ENCODE data around the gene HSF4.
"Not testable (repeated sequence)": the region's sequence is repeated elsewhere in the genome, so short reads cannot be mapped to it uniquely, and the experiment has no call there.

Gene HSF4, protein sequence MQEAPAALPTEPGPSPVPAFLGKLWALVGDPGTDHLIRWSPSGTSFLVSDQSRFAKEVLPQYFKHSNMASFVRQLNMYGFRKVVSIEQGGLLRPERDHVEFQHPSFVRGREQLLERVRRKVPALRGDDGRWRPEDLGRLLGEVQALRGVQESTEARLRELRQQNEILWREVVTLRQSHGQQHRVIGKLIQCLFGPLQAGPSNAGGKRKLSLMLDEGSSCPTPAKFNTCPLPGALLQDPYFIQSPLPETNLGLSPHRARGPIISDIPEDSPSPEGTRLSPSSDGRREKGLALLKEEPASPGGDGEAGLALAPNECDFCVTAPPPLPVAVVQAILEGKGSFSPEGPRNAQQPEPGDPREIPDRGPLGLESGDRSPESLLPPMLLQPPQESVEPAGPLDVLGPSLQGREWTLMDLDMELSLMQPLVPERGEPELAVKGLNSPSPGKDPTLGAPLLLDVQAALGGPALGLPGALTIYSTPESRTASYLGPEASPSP

DNA sequence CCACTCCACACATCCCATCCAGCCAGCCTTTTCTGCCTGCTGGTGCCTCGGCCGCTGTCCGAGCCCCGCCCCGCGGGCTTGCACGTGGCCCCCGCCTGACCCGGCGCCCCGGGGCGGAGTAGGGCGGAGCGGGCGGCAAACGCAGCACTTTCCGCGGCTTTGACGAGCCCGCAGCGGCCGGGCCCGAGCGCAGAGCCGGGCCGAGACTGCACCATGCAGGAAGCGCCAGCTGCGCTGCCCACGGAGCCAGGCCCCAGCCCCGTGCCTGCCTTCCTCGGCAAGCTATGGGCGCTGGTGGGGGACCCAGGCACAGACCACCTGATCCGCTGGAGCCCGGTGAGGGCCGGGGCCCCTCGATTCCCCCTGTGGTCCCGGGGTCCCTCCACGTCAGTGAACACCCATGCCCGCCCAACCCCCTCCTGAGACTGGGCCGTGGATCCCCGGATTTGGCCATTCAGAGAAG is at the start of gene HSF4:
Gene HSF4, plus strand, starts transcription at position 147 of the 463 bp plus-strand sequence. Its CDS starts 67 bp downstream, at position 214.
- DNase-seq (ENCODE audit: low spot score in 2 of 2): no peak
- Mint-ChIP-seq H3K4me1 (peaks cover 9% of the 10 kb centered on the region), H3K4me3 (peak within 1 kb of the TSS; percentile 57), H3K27ac (ENCODE audit: low read depth) (no peak within 1 kb of the TSS), H3K9me3 (no peaks in the 10 kb centered on the region), H3K27me3 (peaks cover 55% of the 10 kb centered on the region), H3K36me3 (ENCODE audit: insufficient read depth) (peaks cover 16% of the 10 kb centered on the region)
- no peak for ATAC-seq (replicated peaks; ENCODE audit: extremely low read depth, poor library complexity, severe bottlenecking)

DNA sequence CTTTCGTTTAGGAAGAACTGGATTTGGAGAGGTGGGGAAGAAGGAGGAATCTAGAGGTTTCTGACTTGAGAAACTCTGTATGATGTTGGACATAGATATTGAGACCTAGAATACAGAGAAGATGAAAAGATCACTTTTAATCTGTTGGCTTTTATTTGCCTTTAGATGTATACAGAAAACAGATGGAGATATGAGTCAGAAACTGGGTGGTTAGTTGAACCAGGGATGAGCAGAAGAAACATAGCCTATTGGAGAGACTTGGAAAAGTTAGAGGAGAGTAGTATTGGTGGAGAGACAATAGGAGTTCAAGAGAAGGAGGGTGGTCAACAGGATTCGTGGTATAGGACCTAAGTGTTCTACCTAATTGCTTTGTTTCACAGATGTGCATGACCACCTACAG is 49.8 kb upstream of the HSF4 start:
- no peak for ATAC-seq (replicated peaks; ENCODE audit: extremely low read depth, poor library complexity, severe bottlenecking)
- no peak for DNase-seq (ENCODE audit: low spot score in 2 of 2)
- H3K4me3 Mint-ChIP-seq: no peak overlapping the region
- H3K36me3 Mint-ChIP-seq (ENCODE audit: insufficient read depth): peaks cover 15% of the 10 kb centered on the region
- H3K4me1 Mint-ChIP-seq: peaks cover 51% of the 10 kb centered on the region
- no peaks in the 10 kb centered on the region for H3K9me3 Mint-ChIP-seq
- H3K27me3 Mint-ChIP-seq: no peaks in the 10 kb centered on the region
- H3K27ac Mint-ChIP-seq (ENCODE audit: low read depth): peak overlapping the region; percentile 6

DNA sequence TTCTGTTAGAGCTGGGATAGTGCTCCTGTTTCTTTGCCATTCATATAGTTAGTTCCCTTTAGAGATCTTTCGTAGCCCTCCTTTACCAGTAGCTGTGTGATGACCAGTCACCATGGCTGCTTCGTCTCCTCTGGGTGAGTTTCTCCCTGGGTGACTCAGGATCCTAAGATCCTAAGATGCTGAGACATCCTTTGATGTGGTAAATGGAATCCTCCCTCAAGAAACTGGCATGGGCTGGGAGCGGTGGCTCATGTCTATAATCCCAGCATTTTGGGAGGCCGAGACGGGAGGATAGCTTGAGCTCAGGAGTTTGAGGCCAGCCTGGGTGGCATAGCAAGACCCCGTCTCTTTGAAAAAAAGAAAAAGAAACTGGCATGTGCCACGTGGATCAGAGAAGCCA is 48.9 kb upstream of the HSF4 start:
- Mint-ChIP-seq H3K4me3 (no peak overlapping the region), H3K4me1 (peaks cover 42% of the 10 kb centered on the region), H3K27me3 (no peaks in the 10 kb centered on the region), H3K9me3 (no peaks in the 10 kb centered on the region), H3K36me3 (ENCODE audit: insufficient read depth) (peaks cover 8% of the 10 kb centered on the region), H3K27ac (ENCODE audit: low read depth) (no peak overlapping the region)
- DNase-seq (ENCODE audit: low spot score in 2 of 2) (no peak), ATAC-seq (replicated peaks; ENCODE audit: extremely low read depth, poor library complexity, severe bottlenecking) (no peak)

DNA sequence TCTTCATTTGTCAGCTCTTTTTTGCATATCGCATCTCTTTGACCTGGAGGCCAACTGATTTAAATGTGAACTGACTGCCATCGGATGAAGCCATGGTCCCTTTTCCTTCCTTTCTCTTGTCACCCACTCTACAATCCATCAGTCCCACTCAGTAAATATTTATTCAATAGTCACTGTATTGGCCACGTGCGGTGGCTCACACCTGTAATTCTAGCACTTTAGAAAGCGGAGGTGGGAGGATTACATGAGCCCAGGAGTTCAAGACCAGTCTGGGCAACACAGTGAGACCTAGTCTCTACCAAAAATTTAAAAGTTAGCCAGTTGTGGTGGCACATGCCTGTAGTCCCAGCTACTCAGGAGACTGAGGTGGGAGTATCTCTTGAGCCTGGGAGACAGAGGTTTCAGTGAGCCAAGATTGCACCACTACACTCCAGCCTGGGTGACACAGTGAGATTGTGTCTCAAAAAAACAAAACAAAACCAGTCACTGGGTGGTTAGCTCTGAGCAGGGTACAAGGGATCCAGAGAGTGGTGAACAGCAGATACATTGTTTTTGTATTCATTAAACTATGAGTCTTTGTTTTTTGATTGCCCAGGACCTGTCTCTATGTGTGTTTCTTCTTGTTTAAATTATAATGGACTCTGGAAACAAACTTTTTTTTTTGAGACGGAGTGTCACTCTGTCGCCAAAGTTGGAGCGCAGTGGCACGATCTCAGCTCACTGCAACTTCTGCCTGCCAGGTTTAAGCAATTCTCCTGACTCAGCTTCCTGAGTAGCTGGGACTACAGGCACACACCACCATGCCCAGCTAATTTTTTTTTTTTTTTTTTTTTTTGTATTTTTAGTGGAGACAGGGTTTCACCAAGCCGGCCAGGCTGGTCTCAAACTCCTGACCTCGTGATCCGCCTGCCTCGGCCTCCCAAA is 47.9 kb upstream of the HSF4 start:
- no peak overlapping the region for H3K4me3 Mint-ChIP-seq
- no peak overlapping the region for H3K27ac Mint-ChIP-seq (ENCODE audit: low read depth)
- H3K36me3 Mint-ChIP-seq (ENCODE audit: insufficient read depth): peaks cover 14% of the 10 kb centered on the region
- no peaks in the 10 kb centered on the region for H3K27me3 Mint-ChIP-seq
- peaks cover 32% of the 10 kb centered on the region for H3K4me1 Mint-ChIP-seq
- no peaks in the 10 kb centered on the region for H3K9me3 Mint-ChIP-seq
- no peak for ATAC-seq (replicated peaks; ENCODE audit: extremely low read depth, poor library complexity, severe bottlenecking)
- DNase-seq (ENCODE audit: low spot score in 2 of 2): no peak

DNA sequence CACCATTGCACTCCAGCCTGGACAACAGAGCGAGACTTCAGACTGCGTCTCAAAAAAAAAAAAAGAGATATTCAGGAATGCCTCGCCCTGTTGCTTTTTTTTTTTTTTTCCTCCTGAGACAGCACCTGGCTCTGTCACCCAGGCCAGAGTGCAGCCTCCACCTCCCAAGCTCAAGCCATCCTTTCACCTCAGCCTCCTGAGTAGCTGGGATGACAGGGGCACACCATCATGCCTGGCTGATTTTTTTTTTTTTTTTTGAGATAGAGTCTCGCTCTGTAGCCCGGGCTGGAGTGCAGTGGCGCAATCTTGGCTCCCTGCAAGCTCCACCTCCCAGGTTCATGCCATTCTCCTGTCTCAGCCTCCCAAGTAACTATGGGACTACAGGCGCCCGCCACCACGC is 46.8 kb upstream of the HSF4 start:
- Mint-ChIP-seq H3K27ac (ENCODE audit: low read depth) (no peak overlapping the region), H3K27me3 (no peaks in the 10 kb centered on the region), H3K9me3 (no peaks in the 10 kb centered on the region), H3K4me3 (no peak overlapping the region), H3K36me3 (ENCODE audit: insufficient read depth) (peaks cover 23% of the 10 kb centered on the region), H3K4me1 (peaks cover 23% of the 10 kb centered on the region)
- no peak for ATAC-seq (replicated peaks; ENCODE audit: extremely low read depth, poor library complexity, severe bottlenecking)
- DNase-seq (ENCODE audit: low spot score in 2 of 2): no peak

DNA sequence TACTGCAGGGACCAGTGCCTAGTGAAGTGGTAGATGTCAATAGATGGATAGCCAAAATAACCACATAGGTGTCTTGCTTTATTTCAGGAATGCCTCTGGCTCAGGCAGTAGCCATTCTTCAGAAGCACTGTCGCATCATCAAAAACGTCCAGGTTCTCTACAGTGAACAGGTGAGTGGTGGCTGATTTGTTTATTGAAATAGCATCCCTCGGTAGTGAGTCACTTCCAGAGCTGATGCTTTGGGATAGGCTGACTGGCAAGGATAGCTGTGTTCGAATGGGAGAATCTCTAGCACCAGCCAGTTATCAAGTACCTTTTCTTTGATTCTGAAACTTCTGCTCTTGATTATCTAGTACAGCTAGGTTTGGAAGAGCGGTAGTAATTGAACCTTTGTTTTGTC is 44.5 kb upstream of the HSF4 start:
- no peak for ATAC-seq (replicated peaks; ENCODE audit: extremely low read depth, poor library complexity, severe bottlenecking)
- Mint-ChIP-seq H3K27ac (ENCODE audit: low read depth) (no peak overlapping the region), H3K4me3 (no peak overlapping the region), H3K9me3 (no peaks in the 10 kb centered on the region), H3K27me3 (no peaks in the 10 kb centered on the region), H3K4me1 (peaks cover 15% of the 10 kb centered on the region), H3K36me3 (ENCODE audit: insufficient read depth) (peaks cover 33% of the 10 kb centered on the region)
- no peak for DNase-seq (ENCODE audit: low spot score in 2 of 2)

DNA sequence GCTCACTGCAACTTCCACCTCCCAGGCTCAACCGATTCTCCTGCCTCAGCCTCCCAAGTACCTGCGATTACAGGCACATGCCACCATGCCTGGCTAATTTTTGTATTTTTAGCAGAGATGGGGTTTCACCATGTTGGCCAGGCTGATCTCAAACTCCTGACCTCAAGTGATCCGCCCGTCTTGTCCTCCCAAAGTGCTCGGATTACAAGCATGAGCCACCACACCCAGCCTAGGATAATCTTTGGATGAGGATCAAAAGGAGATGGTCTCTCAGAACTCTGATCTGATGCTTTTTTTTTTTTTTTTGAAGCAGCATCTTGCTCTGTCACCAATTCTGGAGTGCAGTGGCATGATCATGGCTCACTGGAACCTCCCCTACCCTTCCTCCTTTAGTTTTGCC is 41.7 kb upstream of the HSF4 start:
- H3K4me3 Mint-ChIP-seq; H3K27me3 Mint-ChIP-seq; H3K4me1 Mint-ChIP-seq; DNase-seq (ENCODE audit: low spot score in 2 of 2); ATAC-seq (replicated peaks; ENCODE audit: extremely low read depth, poor library complexity, severe bottlenecking); H3K9me3 Mint-ChIP-seq; H3K27ac Mint-ChIP-seq (ENCODE audit: low read depth): not testable (repeated sequence)
- H3K36me3 Mint-ChIP-seq (ENCODE audit: insufficient read depth): peaks cover 38% of the 10 kb centered on the region

DNA sequence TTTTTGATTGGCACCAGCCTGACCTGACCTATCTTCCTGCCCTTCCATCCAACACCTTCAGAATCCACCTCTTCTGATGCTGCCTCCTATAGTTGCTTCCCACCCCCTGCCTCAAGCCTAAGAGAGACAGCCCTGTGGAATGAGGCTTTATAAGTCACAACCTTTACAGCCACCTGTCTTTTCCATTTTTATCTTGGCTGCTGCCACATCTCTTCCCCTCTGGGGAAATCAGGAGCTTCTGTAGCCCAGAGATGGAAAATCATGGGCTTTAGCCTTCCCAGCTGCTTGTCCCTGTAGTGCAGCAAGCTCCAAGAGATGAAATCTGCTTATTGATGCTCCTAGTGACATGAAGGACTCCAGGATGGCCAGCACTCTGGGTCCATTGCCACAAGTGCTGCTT is 36.1 kb upstream of the HSF4 start:
- Mint-ChIP-seq H3K36me3 (ENCODE audit: insufficient read depth) (peaks cover 29% of the 10 kb centered on the region), H3K9me3 (no peaks in the 10 kb centered on the region), H3K27ac (ENCODE audit: low read depth) (no peak overlapping the region), H3K4me1 (peaks cover 5% of the 10 kb centered on the region), H3K27me3 (no peaks in the 10 kb centered on the region), H3K4me3 (no peak overlapping the region)
- ATAC-seq (replicated peaks; ENCODE audit: extremely low read depth, poor library complexity, severe bottlenecking): no peak
- DNase-seq (ENCODE audit: low spot score in 2 of 2): no peak

DNA sequence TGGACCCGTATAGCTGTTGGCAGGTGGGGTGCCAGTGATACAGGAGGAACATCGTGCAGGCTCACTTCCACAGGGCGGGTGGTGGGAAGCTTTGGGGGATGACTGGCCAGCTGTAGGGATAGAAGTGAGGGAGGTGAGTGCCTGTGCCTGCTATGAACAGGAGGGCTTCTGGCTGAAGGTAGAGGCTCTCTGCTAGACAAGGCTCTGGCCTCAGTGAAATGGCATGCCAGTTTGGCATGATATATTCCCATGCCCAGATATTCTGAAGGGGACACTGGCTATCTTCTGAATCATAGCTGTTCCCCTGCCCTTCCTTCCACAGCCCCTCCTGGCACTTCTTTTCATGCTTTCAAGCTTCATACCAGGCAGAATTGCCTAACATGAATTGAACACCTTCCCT is 35.7 kb upstream of the HSF4 start:
- DNase-seq (ENCODE audit: low spot score in 2 of 2): no peak
- Mint-ChIP-seq H3K9me3 (no peaks in the 10 kb centered on the region), H3K36me3 (ENCODE audit: insufficient read depth) (peaks cover 28% of the 10 kb centered on the region), H3K4me3 (no peak overlapping the region), H3K27me3 (no peaks in the 10 kb centered on the region), H3K27ac (ENCODE audit: low read depth) (no peak overlapping the region), H3K4me1 (peaks cover 5% of the 10 kb centered on the region)
- no peak for ATAC-seq (replicated peaks; ENCODE audit: extremely low read depth, poor library complexity, severe bottlenecking)

DNA sequence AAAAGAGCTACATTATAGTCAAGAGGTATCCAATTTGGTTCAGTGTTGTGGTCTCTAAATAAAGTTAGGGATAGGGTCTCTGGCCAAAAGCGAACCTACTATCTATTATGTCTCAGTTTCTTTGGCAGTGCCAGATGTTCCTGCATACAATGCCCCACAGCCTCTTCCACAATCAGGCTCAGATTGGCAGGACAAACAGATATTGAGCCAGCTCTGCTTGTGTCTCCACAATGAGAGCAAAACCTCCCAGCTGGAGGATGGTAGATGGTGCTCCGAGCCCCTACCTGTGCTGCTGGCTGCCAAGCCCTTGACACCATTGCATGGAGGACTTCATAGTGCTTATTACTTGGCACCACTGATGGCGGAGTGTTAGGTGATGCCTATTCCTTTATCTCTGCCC is 35.1 kb upstream of the HSF4 start:
- peaks cover 30% of the 10 kb centered on the region for H3K36me3 Mint-ChIP-seq (ENCODE audit: insufficient read depth)
- peaks cover 5% of the 10 kb centered on the region for H3K4me1 Mint-ChIP-seq
- H3K27ac Mint-ChIP-seq (ENCODE audit: low read depth): no peak overlapping the region
- DNase-seq (ENCODE audit: low spot score in 2 of 2) (no peak), ATAC-seq (replicated peaks; ENCODE audit: extremely low read depth, poor library complexity, severe bottlenecking) (no peak)
- no peaks in the 10 kb centered on the region for H3K9me3 Mint-ChIP-seq
- H3K27me3 Mint-ChIP-seq: no peaks in the 10 kb centered on the region
- H3K4me3 Mint-ChIP-seq: no peak overlapping the region

DNA sequence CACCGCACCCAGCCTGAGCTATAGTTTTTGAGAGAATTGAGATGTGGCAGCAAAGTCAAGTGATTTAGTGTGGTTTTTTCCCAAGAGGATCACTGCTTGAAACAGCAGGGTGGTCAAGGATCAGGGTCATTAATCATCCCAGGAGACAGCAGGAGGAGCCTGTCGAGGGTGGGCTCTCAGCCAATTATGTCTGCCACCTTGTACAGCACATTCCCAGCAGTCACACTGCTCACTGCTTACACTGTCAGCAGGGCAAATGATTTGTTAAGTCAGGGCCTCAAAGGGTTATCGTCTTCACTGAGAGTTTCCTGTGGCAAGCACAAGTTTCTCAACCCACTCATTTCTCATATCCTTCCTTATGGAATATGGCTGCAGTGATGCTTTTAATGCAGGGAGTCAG is 26.9 kb upstream of the HSF4 start:
- no peak for DNase-seq (ENCODE audit: low spot score in 2 of 2)
- Mint-ChIP-seq H3K9me3 (no peaks in the 10 kb centered on the region), H3K27me3 (no peaks in the 10 kb centered on the region), H3K4me3 (no peak overlapping the region), H3K4me1 (no peaks in the 10 kb centered on the region), H3K36me3 (ENCODE audit: insufficient read depth) (peaks cover 42% of the 10 kb centered on the region), H3K27ac (ENCODE audit: low read depth) (no peak overlapping the region)
- no peak for ATAC-seq (replicated peaks; ENCODE audit: extremely low read depth, poor library complexity, severe bottlenecking)

DNA sequence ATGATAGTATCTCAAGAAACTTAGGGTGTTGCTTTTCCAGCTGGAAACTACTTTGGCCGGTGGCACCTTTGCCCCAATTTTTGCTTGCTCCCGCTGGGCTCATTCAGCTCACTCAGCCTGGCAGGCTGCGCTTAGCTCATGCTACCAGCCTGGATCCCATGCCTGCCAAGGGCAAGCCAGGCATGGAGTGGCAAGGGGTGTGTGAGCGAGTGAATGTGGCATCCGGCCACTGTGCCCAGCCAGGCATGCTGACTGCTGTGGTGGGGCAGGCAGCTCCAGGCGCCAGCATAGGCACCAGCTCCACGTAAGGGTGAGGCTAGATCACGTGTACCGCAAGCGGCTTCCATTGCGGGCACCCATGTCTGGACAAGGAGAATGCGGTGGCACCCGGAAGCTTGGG is 23.2 kb upstream of the HSF4 start:
- H3K9me3 Mint-ChIP-seq: no peaks in the 10 kb centered on the region
- H3K4me1 Mint-ChIP-seq: no peaks in the 10 kb centered on the region
- H3K27me3 Mint-ChIP-seq: no peaks in the 10 kb centered on the region
- H3K27ac Mint-ChIP-seq (ENCODE audit: low read depth): no peak overlapping the region
- H3K36me3 Mint-ChIP-seq (ENCODE audit: insufficient read depth): peaks cover 36% of the 10 kb centered on the region
- DNase-seq (ENCODE audit: low spot score in 2 of 2) (no peak), ATAC-seq (replicated peaks; ENCODE audit: extremely low read depth, poor library complexity, severe bottlenecking) (no peak)
- no peak overlapping the region for H3K4me3 Mint-ChIP-seq

Measured in central memory CD8-positive, alpha-beta T cell (primary cell).